Lower leg skin (tissue), 3 donors: ENCODE results near the gene ZFYVE26.

Source experiments
- CTCF ChIP-seq, 3 donors: fragments of 450-650 bp; IDR thresholded peaks; one replicate each; pipeline ENCODE4 v1.5.1; 2016; ENCODE audit warnings: antibody characterized with exemption in 3 of 3, mild to moderate bottlenecking in 3 of 3, moderate library complexity in 2 of 3
- POLR2A ChIP-seq, 2 donors: fragments of 450-650 bp; IDR thresholded peaks; one replicate each; pipeline ENCODE4 v1.6.1; 2016 to 2017; ENCODE audit warnings: antibody characterized with exemption in 2 of 2, mild to moderate bottlenecking in 1 of 2, moderate library complexity in 1 of 2

- TF ChIP-seq CTCF (IDR thresholded peaks at IDR 0.05) (no peak), POLR2A (IDR thresholded peaks at IDR 0.05) (no peak)
These were observed 4.7 kb upstream of the ZFYVE26 start for GRCh38 chr14:67821121-67821520.
